GM12878 (cell line): ENCODE results near the gene TIPRL. TPM values are rescaled to one million over a fixed set of nuclear protein-coding genes. Genes with fewer than 3 reads are reported as not detected.

Source experiments
- ATAC-seq: fragments of 200-7000 bp; cut with Tn5 transposase; 3 replicates; pipeline ENCODE4 v1.9.1; 2020; ENCODE audit warnings: mild to moderate bottlenecking, moderate library complexity
- BruUV-seq: library from RNA; stranded (reverse); fragments of 400-500 nt; replicated peaks from 2 replicates; lab custom pipeline; 2021; lab: Mats Ljungman, UMichigan
- CTCF ChIA-PET: fragments of 300-600 bp; sonication (Branson Sonifier 250); formaldehyde crosslinking; extraction: SDS; loops from one replicate; lab custom pipeline; 2021; ENCODE audit warnings: inconsistent platforms; lab: Yijun Ruan, JAX
- POLR2A ChIA-PET: fragments of 350-600 bp; formaldehyde crosslinking; extraction: SDS; loops from one replicate; lab custom pipeline; 2021; ENCODE audit warnings: inconsistent platforms; lab: Charles Lee
- RAD21 ChIA-PET: fragments of 300-600 bp; sonication (Branson Sonifier 250); formaldehyde crosslinking; loops from one replicate; lab custom pipeline; 2023; ENCODE audit warnings: antibody characterized with exemption; ENCODE audit not compliant: unreplicated experiment; lab: Charles Lee
- SMC1A ChIA-PET: fragments of 300-600 bp; sonication (Branson Sonifier 250); formaldehyde crosslinking; loops from one replicate; lab custom pipeline; 2023; ENCODE audit not compliant: unreplicated experiment, uncharacterized antibody; lab: Charles Lee
- DNase-seq: peaks from one replicate; pipeline ENCODE4 v3.0.0-alpha.2; 2011; ENCODE audit warnings: low read depth, low spot score
- FAIRE-seq: peaks from 3 replicates; lab custom pipeline; 2011; peaks lifted over from hg19 to GRCh38; lab: Jason Lieb, UNC
- H2AFZ ChIP-seq: 2 replicates; pipeline ENCODE4 v1.6.0; 2011; ENCODE audit warnings: low read depth, low read length, control low read depth; ENCODE audit not compliant: control insufficient read depth
- H3K27ac ChIP-seq: 2 replicates; pipeline ENCODE4 v1.5.1; 2011; ENCODE audit warnings: control low read depth; ENCODE audit not compliant: control insufficient read depth, insufficient read depth
- H3K27me3 ChIP-seq, 2 experiments: replicated peaks in 1 of 2; 2 replicates each; pipeline versions ENCODE4 v1.6.0 to v1.6.1; 2011; ENCODE audit warnings: low read length in 1 of 2; ENCODE audit not compliant: control insufficient read depth in 2 of 2, insufficient read depth in 2 of 2
- H3K36me3 ChIP-seq, 2 experiments: 2 replicates each; pipeline ENCODE4 v1.5.1; 2011; ENCODE audit warnings: low read length in 1 of 2; ENCODE audit not compliant: control insufficient read depth in 2 of 2, insufficient read depth in 2 of 2
- H3K4me1 ChIP-seq: 2 replicates; pipeline ENCODE4 v1.6.1; 2011; ENCODE audit warnings: mild to moderate bottlenecking, low read length, moderate library complexity, mixed read lengths; ENCODE audit not compliant: control insufficient read depth, insufficient read depth
- H3K4me2 ChIP-seq: 2 replicates; pipeline ENCODE4 v1.6.0; 2011; ENCODE audit warnings: control low read depth; ENCODE audit not compliant: control insufficient read depth, insufficient read depth
- H3K4me3 ChIP-seq: fragments of 200-600 bp; sonication (generic); 2 replicates; pipeline ENCODE4 v1.5.1; 2016
- H3K79me2 ChIP-seq: 2 replicates; pipeline ENCODE4 v1.6.0; 2011; ENCODE audit warnings: low read length; ENCODE audit not compliant: control insufficient read depth, insufficient read depth
- H3K9ac ChIP-seq: 2 replicates; pipeline ENCODE4 v1.8.0; 2011; ENCODE audit warnings: low read length, control low read depth, mixed read lengths; ENCODE audit not compliant: control insufficient read depth, insufficient read depth
- H3K9me3 ChIP-seq: replicated peaks from 3 replicates; pipeline ENCODE4 v1.5.1; 2011; ENCODE audit warnings: mild to moderate bottlenecking, low read length; ENCODE audit not compliant: control insufficient read depth, insufficient read depth
- H4K20me1 ChIP-seq: 2 replicates; pipeline ENCODE4 v1.6.0; 2011; ENCODE audit not compliant: control insufficient read depth, insufficient read depth
- GATAD2B ChIP-seq: fragments of 450-650 bp; conservative IDR thresholded peaks from 2 replicates; pipeline ENCODE4 v1.6.1; 2017; ENCODE audit warnings: low read depth, mild to moderate bottlenecking, moderate library complexity
- KLF5 ChIP-seq: fragments of 450-650 bp; IDR thresholded peaks from 2 replicates; pipeline ENCODE4 v1.6.1; 2014; ENCODE audit warnings: mild to moderate bottlenecking; ENCODE audit not compliant: partially characterized antibody
- TAF1 ChIP-seq: IDR thresholded peaks from 2 replicates; pipeline ENCODE4 v1.6.1; 2011; ENCODE audit warnings: mild to moderate bottlenecking, low read depth, low read length, borderline replicate concordance
- WGBS: methylation state at CpG from one replicate; pipeline ENCODE4 v1.1.6; 2016; ENCODE audit warnings: low lambda C conversion rate; ENCODE audit not compliant: insufficient replicate concordance, insufficient coverage; ENCODE audit errors: missing lambda C conversion rate; 5-methylcytosine and 5-hydroxymethylcytosine counted together
- in situ Hi-C: fragments of 300-500 bp; cut with MboI; formaldehyde crosslinking; loops from 9 replicates; pipeline ENCODE4 v1.14.3; 2018; ENCODE audit warnings: mixed read lengths
- intact Hi-C: fragments of 100-400 bp; cut with micrococcal nuclease; formaldehyde crosslinking; loops from one replicate; pipeline ENCODE4 v1.14.2; 2022; ENCODE audit not compliant: unreplicated experiment
- polyA plus RNA-seq, 11 experiments: library from polyadenylated mRNA; depleted of rRNA in 4 of 11; unstranded in 6 of 11; stranded (reverse) in 5 of 11; fragments of >200 nt; fragmentation: Nextera tagmentation in 4 of 11; fragmentation: Illumina TruSeq in 1 of 11; extraction: Ambion mirVana in 4 of 11; extraction: Trizol in 1 of 11; gene quantifications; 1 replicate in 1 of 11; 2 replicates in 10 of 11; pipeline versions ENCODE4 v1.2.1 to v1.2.3, GENCODE V29; 2011 to 2016; ENCODE audit warnings: inconsistent platforms in 2 of 11, missing spikeins in 2 of 11, low read depth in 1 of 11
- total RNA-seq, 4 experiments: library from RNA; depleted of rRNA in 3 of 4; stranded (reverse); fragments of >200 nt in 3 of 4; fragmentation: Illumina TruSeq in 1 of 4; extraction: Trizol in 1 of 4; gene quantifications; 2 replicates each; pipeline versions ENCODE4 v1.2.1 to v1.2.3, GENCODE V29; 2013 to 2021
- TF ChIP-seq, protein P1 (sequence below): fragments of 450-650 bp; IDR thresholded peaks from 2 replicates; pipeline ENCODE4 v1.6.1; 2016; ENCODE audit warnings: mild to moderate bottlenecking
- TF ChIP-seq, protein P2 (sequence below): IDR thresholded peaks from 2 replicates; pipeline ENCODE4 v1.6.1; 2012; ENCODE audit warnings: mild to moderate bottlenecking, low read depth, low read length
- TF ChIP-seq, protein P3 (sequence below): fragments of 450-650 bp; IDR thresholded peaks from 2 replicates; pipeline ENCODE4 v1.6.1; 2017; ENCODE audit warnings: low read depth, mild to moderate bottlenecking, moderate library complexity

The TIPRL gene
- total and polyA plus RNA-seq, 10 of the 15 experiments (the other 5 are each of a cell fraction or from before 2014, with no cell fraction given) = 36.4 to 72.1 (median 49.9) TPM

DNA sequence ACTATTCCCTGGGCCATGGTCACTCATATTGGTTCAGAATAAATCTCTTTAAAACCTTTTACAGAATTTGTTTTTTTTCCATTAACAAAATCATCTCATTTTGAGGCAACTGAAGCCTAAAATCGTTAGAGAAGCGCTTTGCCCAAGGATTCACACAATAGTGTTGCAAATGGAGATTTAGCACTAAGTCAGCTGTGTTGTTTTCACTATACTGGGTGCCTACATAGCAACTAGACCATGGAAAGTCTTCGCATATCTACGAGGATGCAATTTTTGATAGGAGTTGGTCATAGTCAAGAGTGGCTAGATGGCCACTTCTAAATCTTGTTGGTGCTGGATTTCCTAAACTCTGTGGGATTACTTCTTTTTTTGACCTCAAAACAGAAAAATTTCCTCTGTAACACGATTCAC lies 530 bp upstream of the TIPRL start:
- peaks cover 34% of the 10 kb centered on the region for H3K79me2 ChIP-seq
- intact Hi-C loops = loop anchor here (2.0 to 10.0 kb wide), 2 partner anchors 49 to 243 kb away; partner anchors contain the start of genes DCAF6, MPC2 and SFT2D2
- TF ChIP-seq TAF1 (no peak), GATAD2B (no peak), KLF5 (no peak)
- TF ChIP-seq, protein P1, sequence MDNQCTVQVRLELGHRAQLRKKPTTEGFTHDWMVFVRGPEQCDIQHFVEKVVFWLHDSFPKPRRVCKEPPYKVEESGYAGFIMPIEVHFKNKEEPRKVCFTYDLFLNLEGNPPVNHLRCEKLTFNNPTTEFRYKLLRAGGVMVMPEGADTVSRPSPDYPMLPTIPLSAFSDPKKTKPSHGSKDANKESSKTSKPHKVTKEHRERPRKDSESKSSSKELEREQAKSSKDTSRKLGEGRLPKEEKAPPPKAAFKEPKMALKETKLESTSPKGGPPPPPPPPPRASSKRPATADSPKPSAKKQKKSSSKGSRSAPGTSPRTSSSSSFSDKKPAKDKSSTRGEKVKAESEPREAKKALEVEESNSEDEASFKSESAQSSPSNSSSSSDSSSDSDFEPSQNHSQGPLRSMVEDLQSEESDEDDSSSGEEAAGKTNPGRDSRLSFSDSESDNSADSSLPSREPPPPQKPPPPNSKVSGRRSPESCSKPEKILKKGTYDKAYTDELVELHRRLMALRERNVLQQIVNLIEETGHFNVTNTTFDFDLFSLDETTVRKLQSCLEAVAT = peak; percentile 71; the same call in 1 of the 2 replicates
- TF ChIP-seq, protein P2, sequence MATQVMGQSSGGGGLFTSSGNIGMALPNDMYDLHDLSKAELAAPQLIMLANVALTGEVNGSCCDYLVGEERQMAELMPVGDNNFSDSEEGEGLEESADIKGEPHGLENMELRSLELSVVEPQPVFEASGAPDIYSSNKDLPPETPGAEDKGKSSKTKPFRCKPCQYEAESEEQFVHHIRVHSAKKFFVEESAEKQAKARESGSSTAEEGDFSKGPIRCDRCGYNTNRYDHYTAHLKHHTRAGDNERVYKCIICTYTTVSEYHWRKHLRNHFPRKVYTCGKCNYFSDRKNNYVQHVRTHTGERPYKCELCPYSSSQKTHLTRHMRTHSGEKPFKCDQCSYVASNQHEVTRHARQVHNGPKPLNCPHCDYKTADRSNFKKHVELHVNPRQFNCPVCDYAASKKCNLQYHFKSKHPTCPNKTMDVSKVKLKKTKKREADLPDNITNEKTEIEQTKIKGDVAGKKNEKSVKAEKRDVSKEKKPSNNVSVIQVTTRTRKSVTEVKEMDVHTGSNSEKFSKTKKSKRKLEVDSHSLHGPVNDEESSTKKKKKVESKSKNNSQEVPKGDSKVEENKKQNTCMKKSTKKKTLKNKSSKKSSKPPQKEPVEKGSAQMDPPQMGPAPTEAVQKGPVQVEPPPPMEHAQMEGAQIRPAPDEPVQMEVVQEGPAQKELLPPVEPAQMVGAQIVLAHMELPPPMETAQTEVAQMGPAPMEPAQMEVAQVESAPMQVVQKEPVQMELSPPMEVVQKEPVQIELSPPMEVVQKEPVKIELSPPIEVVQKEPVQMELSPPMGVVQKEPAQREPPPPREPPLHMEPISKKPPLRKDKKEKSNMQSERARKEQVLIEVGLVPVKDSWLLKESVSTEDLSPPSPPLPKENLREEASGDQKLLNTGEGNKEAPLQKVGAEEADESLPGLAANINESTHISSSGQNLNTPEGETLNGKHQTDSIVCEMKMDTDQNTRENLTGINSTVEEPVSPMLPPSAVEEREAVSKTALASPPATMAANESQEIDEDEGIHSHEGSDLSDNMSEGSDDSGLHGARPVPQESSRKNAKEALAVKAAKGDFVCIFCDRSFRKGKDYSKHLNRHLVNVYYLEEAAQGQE = no peak
- TF ChIP-seq, protein P3, sequence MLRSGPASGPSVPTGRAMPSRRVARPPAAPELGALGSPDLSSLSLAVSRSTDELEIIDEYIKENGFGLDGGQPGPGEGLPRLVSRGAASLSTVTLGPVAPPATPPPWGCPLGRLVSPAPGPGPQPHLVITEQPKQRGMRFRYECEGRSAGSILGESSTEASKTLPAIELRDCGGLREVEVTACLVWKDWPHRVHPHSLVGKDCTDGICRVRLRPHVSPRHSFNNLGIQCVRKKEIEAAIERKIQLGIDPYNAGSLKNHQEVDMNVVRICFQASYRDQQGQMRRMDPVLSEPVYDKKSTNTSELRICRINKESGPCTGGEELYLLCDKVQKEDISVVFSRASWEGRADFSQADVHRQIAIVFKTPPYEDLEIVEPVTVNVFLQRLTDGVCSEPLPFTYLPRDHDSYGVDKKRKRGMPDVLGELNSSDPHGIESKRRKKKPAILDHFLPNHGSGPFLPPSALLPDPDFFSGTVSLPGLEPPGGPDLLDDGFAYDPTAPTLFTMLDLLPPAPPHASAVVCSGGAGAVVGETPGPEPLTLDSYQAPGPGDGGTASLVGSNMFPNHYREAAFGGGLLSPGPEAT = no peak
- H3K4me1 ChIP-seq = no peaks in the 10 kb centered on the region; the same call in 1 of the 2 replicates
- POLR2A ChIA-PET = interaction anchor here (2.9 to 3.4 kb wide), 2 partner anchors 9 to 48 kb away, joined by 8 to 21 read pairs; partner anchors contain the start of gene SFT2D2
- WGBS = 68% methylated on average over 5 of the region's 5 CpGs
- in situ Hi-C loops = no loop called here
- no peaks in the 10 kb centered on the region for H3K27me3 ChIP-seq
- peak overlapping the region; percentile 81 for H3K4me2 ChIP-seq
- RAD21 ChIA-PET = no interaction called here
- H3K4me3 ChIP-seq = peak overlapping the region; percentile 91
- DNase-seq (no peak), ATAC-seq (peak; percentile 1; the same call in 2 of the 3 replicates), FAIRE-seq (no peak)
- no peaks in the 10 kb centered on the region for H3K36me3 ChIP-seq
- H3K9me3 ChIP-seq = no peaks in the 10 kb centered on the region; the same call in 2 of the 3 replicates
- CTCF ChIA-PET = interaction anchor here (0.7 kb wide), 1 partner anchor 62 kb away, joined by 3 read pairs; no protein-coding TSS in a partner anchor
- H3K9ac ChIP-seq = peak overlapping the region; percentile 94
- H3K27ac ChIP-seq = peak overlapping the region; percentile 95
- SMC1A ChIA-PET = interaction anchor here (2.0 kb wide), 1 partner anchor 10 kb away, joined by 8 read pairs; no protein-coding TSS in a partner anchor
- BruUV-seq = TSS peak; percentile 97
- no peaks in the 10 kb centered on the region for H4K20me1 ChIP-seq
- peak overlapping the region; percentile 97 for H2AFZ ChIP-seq
